ENCODE data around the gene PDE10A.
"Not testable (repeated sequence)": the region's sequence is repeated elsewhere in the genome, so short reads cannot be mapped to it uniquely, and the experiment has no call there.

GRCh38 chr6:165592947-165593346 lies 70.1 kb downstream of the PDE10A start:
- TF ChIP-seq POLR2A (IDR thresholded peaks at IDR 0.05; ENCODE audit: extremely low read depth, insufficient read length); CTCF (IDR thresholded peaks at IDR 0.05; ENCODE audit: low read depth, low read length): not testable (repeated sequence)

All from NB4 (cell line).